Esophagus squamous epithelium (tissue), 5 donors: ENCODE results near the gene PDZD4. TPM values are rescaled to one million over a fixed set of nuclear protein-coding genes. Genes with fewer than 3 reads are reported as not detected.

ENCODE experiments used
- DNase-seq: peaks from one replicate; lab custom pipeline; 2025; lab: John Stamatoyannopoulos, UW
- H3K27ac ChIP-seq, 4 donors: fragments of 200-600 bp; sonication (generic); one replicate each; pipeline ENCODE4 v1.5.1; 2016 to 2019; ENCODE audit warnings: mild to moderate bottlenecking in 1 of 4
- H3K27me3 ChIP-seq, 4 donors: fragments of 200-600 bp; sonication (generic); 1 replicate in 3 of 4; 2 replicates in 1 of 4; pipeline versions ENCODE4 v1.5.1 to v1.6.0; 2017 to 2021; ENCODE audit warnings: antibody characterized with exemption in 1 of 4
- H3K36me3 ChIP-seq, 3 donors: fragments of 200-600 bp; sonication (generic); one replicate each; pipeline ENCODE4 v1.5.1; 2016 to 2019
- H3K4me1 ChIP-seq, 3 donors: fragments of 200-600 bp; sonication (generic); one replicate each; pipeline ENCODE4 v1.5.1; 2017 to 2019
- H3K4me3 ChIP-seq, 4 donors: fragments of 200-600 bp; sonication (generic); 1 replicate in 3 of 4; 2 replicates in 1 of 4; pipeline ENCODE4 v1.5.1; 2016 to 2019; ENCODE audit warnings: mild to moderate bottlenecking in 2 of 4, moderate library complexity in 1 of 4
- H3K9me3 ChIP-seq, 3 donors: fragments of 200-600 bp; sonication (generic); one replicate each; pipeline ENCODE4 v1.5.1; 2016 to 2019
- POLR2A ChIP-seq, 4 donors: fragments of 450-650 bp; IDR thresholded peaks; one replicate each; pipeline ENCODE4 v1.6.1; 2017; ENCODE audit warnings: antibody characterized with exemption in 4 of 4, mild to moderate bottlenecking in 4 of 4, moderate library complexity in 3 of 4
- WGBS, 2 donors: methylation state at CpG; one replicate each; pipeline ENCODE4 v1.1.5; 2018; 5-methylcytosine and 5-hydroxymethylcytosine counted together
- intact Hi-C: fragments of 100-400 bp; cut with DNase I; formaldehyde crosslinking; loops from one replicate; pipeline ENCODE4 v1.15.0; 2022
- total RNA-seq, 4 donors: library from RNA; depleted of rRNA; stranded (reverse); fragments of >200 nt; gene quantifications; one replicate each; pipeline ENCODE4 v1.1.0, GENCODE V29; 2016
- TF ChIP-seq, protein P1 (sequence below), 6 experiments: fragments of 450-650 bp in 4 of 6; fragments of 200-600 bp in 2 of 6; sonication (generic) in 2 of 6; IDR thresholded peaks; one replicate each; pipeline ENCODE4 v1.5.1; 2016 to 2019; ENCODE audit warnings: antibody characterized with exemption in 6 of 6, mild to moderate bottlenecking in 4 of 6, moderate library complexity in 4 of 6
- donor health status: DM: yes; HTN: yes; CAD: no.

Gene PDZD4
- total RNA-seq, 4 donors from 2014 or later: 0.97 to 3.4 (median 1.9) TPM

GRCh38 chrX:153867671-153868070 is 37.3 kb upstream of the PDZD4 start:
- TF ChIP-seq, protein P1, sequence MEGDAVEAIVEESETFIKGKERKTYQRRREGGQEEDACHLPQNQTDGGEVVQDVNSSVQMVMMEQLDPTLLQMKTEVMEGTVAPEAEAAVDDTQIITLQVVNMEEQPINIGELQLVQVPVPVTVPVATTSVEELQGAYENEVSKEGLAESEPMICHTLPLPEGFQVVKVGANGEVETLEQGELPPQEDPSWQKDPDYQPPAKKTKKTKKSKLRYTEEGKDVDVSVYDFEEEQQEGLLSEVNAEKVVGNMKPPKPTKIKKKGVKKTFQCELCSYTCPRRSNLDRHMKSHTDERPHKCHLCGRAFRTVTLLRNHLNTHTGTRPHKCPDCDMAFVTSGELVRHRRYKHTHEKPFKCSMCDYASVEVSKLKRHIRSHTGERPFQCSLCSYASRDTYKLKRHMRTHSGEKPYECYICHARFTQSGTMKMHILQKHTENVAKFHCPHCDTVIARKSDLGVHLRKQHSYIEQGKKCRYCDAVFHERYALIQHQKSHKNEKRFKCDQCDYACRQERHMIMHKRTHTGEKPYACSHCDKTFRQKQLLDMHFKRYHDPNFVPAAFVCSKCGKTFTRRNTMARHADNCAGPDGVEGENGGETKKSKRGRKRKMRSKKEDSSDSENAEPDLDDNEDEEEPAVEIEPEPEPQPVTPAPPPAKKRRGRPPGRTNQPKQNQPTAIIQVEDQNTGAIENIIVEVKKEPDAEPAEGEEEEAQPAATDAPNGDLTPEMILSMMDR (IDR thresholded peaks at IDR 0.05): no peak
- TF ChIP-seq POLR2A (IDR thresholded peaks at IDR 0.05): no peak
- 93% methylated on average over 8 of the region's 13 CpGs; no CpG with 5 or more reads in 1 of the 2 donors for WGBS, 2 donors
- intact Hi-C loops: no loop called here
- Histone ChIP-seq H3K9me3 (no peaks in the 10 kb centered on the region), H3K4me1 (no peaks in the 10 kb centered on the region), H3K4me3 (no peak overlapping the region), H3K36me3 (no peaks in the 10 kb centered on the region), H3K27me3 (peaks cover 0 to 11% (median 0%) of the 10 kb centered on the region in 4 donors), H3K27ac (no peak overlapping the region)
- DNase-seq: no peak

DNA sequence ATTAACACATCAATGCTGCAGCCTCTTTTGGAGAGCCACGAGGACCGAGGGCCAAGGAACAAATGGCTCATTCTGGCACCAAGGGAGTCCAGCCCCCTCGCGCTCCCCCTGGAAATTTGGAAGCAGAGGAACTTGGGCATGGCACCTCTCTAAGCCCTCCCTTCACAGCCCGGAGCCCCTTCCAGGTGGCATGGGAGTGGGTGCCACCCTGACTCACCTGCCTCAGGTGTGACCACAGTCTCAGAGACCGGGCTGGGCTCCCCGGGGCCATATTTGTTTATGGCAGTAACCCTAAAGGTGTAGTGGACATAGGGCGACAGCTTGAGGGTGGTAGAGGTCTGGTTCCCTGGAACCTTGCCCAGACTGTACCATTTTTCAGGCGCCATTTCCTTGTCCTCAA is 36.8 kb upstream of the PDZD4 start:
- Histone ChIP-seq H3K4me1 (no peaks in the 10 kb centered on the region), H3K4me3 (no peak overlapping the region), H3K36me3 (no peaks in the 10 kb centered on the region), H3K27ac (no peak overlapping the region), H3K9me3 (no peaks in the 10 kb centered on the region), H3K27me3 (peaks cover 0 to 16% (median 0%) of the 10 kb centered on the region in 4 donors)
- no peak for DNase-seq
- intact Hi-C loops: no loop called here
- no peak for TF ChIP-seq POLR2A (IDR thresholded peaks at IDR 0.05)
- TF ChIP-seq, protein P1 (IDR thresholded peaks at IDR 0.05): no peak
- WGBS, 2 donors: 71% methylated on average over 6 of the region's 9 CpGs; no CpG with 5 or more reads in 1 of the 2 donors

DNA sequence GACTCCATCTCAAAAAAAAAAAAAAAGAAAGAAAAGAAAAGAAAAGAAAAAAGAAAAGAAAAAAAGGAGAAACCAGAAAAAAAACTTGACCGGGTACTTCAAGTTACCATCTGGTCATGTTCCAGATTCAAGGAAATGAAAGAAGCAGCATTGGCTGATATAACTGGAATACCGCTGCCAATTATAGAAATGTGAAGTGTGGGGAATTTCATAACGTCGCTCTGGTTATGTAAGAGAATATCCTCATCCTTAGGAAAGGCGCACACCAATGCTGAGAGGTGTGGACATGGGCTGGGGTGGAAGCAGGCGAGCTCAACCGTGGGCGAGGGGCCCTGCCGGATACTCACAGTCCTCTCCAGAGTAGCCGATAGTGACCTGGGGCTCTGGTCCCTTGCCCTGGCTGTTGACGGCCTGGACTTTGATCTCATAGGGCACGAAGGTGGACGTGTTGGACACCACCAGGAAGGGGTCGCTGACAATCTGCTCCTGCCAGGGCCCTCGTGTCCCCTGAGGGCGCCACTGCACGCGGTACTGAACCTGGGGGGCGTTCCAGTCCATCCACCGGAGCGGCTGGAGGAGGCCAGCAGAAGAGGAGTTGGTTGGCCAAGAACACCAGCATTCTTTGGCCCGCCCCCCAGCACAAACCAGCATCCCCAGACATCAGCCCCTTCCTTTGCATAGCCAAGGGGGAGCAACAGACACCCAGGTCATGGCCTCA is 36.1 kb upstream of the PDZD4 start:
- Histone ChIP-seq H3K9me3 (no peaks in the 10 kb centered on the region), H3K27ac (no peak overlapping the region), H3K4me1 (no peaks in the 10 kb centered on the region), H3K36me3 (no peaks in the 10 kb centered on the region), H3K27me3 (peaks cover 0 to 16% (median 0%) of the 10 kb centered on the region in 4 donors), H3K4me3 (no peak overlapping the region)
- intact Hi-C loops: no loop called here
- no peak for TF ChIP-seq POLR2A (IDR thresholded peaks at IDR 0.05)
- TF ChIP-seq, protein P1 (IDR thresholded peaks at IDR 0.05): no peak
- 69 to 79% methylated on average over 4 to 11 of the region's 22 CpGs for WGBS, 2 donors
- DNase-seq: no peak

DNA sequence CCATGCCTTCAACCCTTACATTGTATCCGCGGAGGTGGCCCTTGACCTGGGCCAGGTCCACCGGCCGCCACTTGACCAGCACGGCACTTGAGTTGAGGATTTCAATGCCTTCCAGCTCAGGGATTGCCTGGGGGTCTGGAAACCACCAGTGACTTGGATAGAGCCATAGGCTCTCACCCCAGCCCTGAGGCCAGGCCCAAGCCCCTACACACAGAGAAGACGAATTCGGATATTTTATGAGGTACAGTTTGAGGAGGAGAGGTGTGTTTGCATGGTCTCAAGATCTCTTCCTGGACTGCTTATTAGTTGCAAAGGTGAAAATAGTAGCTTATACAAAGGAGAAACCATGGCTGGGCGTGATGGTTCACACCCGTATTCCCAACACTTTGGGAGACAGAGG is 35.3 kb upstream of the PDZD4 start:
- Histone ChIP-seq H3K9me3 (no peaks in the 10 kb centered on the region), H3K27ac (no peak overlapping the region), H3K27me3 (peaks cover 0 to 13% (median 0%) of the 10 kb centered on the region in 4 donors), H3K36me3 (no peaks in the 10 kb centered on the region), H3K4me3 (no peak overlapping the region), H3K4me1 (no peaks in the 10 kb centered on the region)
- DNase-seq: no peak
- intact Hi-C loops: no loop called here
- TF ChIP-seq POLR2A (IDR thresholded peaks at IDR 0.05): no peak
- TF ChIP-seq, protein P1 (IDR thresholded peaks at IDR 0.05): no peak
- 86 to 89% methylated on average over 2 to 4 of the region's 9 CpGs for WGBS, 2 donors

GRCh38 chrX:153865321-153865580 is 34.9 kb upstream of the PDZD4 start:
- 60% methylated on average over 1 of the region's 11 CpGs; no CpG with 5 or more reads in 1 of the 2 donors for WGBS, 2 donors
- Histone ChIP-seq H3K36me3 (no peaks in the 10 kb centered on the region), H3K4me1 (no peaks in the 10 kb centered on the region), H3K27ac (no peak overlapping the region), H3K9me3 (no peaks in the 10 kb centered on the region), H3K27me3 (peaks cover 0 to 13% (median 0%) of the 10 kb centered on the region in 4 donors), H3K4me3 (no peak overlapping the region)
- no peak for DNase-seq
- intact Hi-C loops: no loop called here
- no peak for TF ChIP-seq POLR2A (IDR thresholded peaks at IDR 0.05)
- TF ChIP-seq, protein P1 (IDR thresholded peaks at IDR 0.05): no peak
